SK-N-SH (cell line): ENCODE measurements around the gene BMPR1A.
A peak's percentile ranks its signal among the peaks of the same experiment; 100 is the strongest.

Experiments
- CHD2 ChIP-seq: fragments of 150-350 bp; IDR thresholded peaks from 2 replicates; pipeline ENCODE4 v1.6.1; 2018; ENCODE audit warnings: low read length; ENCODE audit not compliant: partially characterized antibody
- CTCF ChIP-seq: fragments of 200-600 bp; sonication (generic); IDR thresholded peaks from 2 replicates; pipeline ENCODE4 v1.6.1; 2017; ENCODE audit warnings: antibody characterized with exemption, mild to moderate bottlenecking, moderate library complexity
- EP300 ChIP-seq, 2 experiments: IDR thresholded peaks; 2 replicates each; pipeline versions ENCODE4 v1.4.0 to v1.6.1; 2012; ENCODE audit warnings: borderline replicate concordance in 1 of 2, low read depth in 1 of 2, low read length in 1 of 2
- GABPA ChIP-seq: IDR thresholded peaks from 2 replicates; pipeline ENCODE4 v1.4.0; 2012; ENCODE audit warnings: low read depth, mild to moderate bottlenecking
- MAX ChIP-seq: IDR thresholded peaks from 2 replicates; pipeline ENCODE4 v1.4.0; 2012; ENCODE audit warnings: low read depth
- MXI1 ChIP-seq: IDR thresholded peaks from 2 replicates; pipeline ENCODE4 v1.6.1; 2012; ENCODE audit warnings: mild to moderate bottlenecking, low read depth, low read length, improper control_type of control experiment
- POLR2AphosphoS5 ChIP-seq: IDR thresholded peaks from 2 replicates; pipeline ENCODE4 v1.6.1; 2012; ENCODE audit warnings: low read depth, low read length
- RCOR1 ChIP-seq: fragments of 150-350 bp; IDR thresholded peaks from 2 replicates; pipeline ENCODE4 v1.6.1; 2017; ENCODE audit warnings: antibody characterized with exemption, low read length
- REST ChIP-seq: IDR thresholded peaks from 2 replicates; pipeline ENCODE4 v1.6.1; 2012; ENCODE audit warnings: mild to moderate bottlenecking, low read depth, low read length, moderate library complexity
- RFX5 ChIP-seq: IDR thresholded peaks from 2 replicates; pipeline ENCODE4 v1.6.1; 2012; ENCODE audit warnings: mild to moderate bottlenecking, improper control_type of control experiment, low read length
- SMC3 ChIP-seq: IDR thresholded peaks from 2 replicates; pipeline ENCODE4 v1.6.1; 2012; ENCODE audit warnings: low read depth, low read length, improper control_type of control experiment
- TAF1 ChIP-seq: IDR thresholded peaks from 2 replicates; pipeline ENCODE4 v1.6.1; 2012; ENCODE audit warnings: low read depth, mild to moderate bottlenecking, low read length, moderate library complexity, borderline replicate concordance
- USF1 ChIP-seq: IDR thresholded peaks from 2 replicates; pipeline ENCODE4 v1.4.0; 2012; ENCODE audit warnings: low read depth, borderline replicate concordance
- YY1 ChIP-seq: IDR thresholded peaks from 2 replicates; pipeline ENCODE4 v1.4.0; 2012; ENCODE audit warnings: low read depth, mild to moderate bottlenecking

- no peak for TF ChIP-seq CTCF
- TF ChIP-seq GABPA = no peak
- TF ChIP-seq MAX = no peak
- peak; percentile 45 for TF ChIP-seq MXI1
- 0 out of 2 replicates have a peak, but pooled peaks have one; percentile 33 for TF ChIP-seq REST
- TF ChIP-seq RFX5 = no peak
- no peak for TF ChIP-seq RCOR1
- no peak; the same call in 1 of the 2 replicates for TF ChIP-seq POLR2AphosphoS5
- TF ChIP-seq SMC3 = peak; percentile 5; the same call in 1 of the 2 replicates
- no peak; the same call in 1 of the 2 replicates for TF ChIP-seq YY1
- no peak for TF ChIP-seq EP300 (IDR thresholded peaks at IDR 0.05; ENCODE audit: borderline replicate concordance in 1 of 2, low read depth in 1 of 2, low read length in 1 of 2)
- no peak for TF ChIP-seq CHD2
- TF ChIP-seq TAF1 = peak; percentile 70; the same call in 1 of the 2 replicates
- TF ChIP-seq USF1 = no peak
These were observed 494 bp upstream of the BMPR1A start for GRCh38 chr10:86755740-86756510.
